Jurkat, Clone E6-1 (cell line): Measurements from ENCODE around the gene CYP4F8.
"Not testable (repeated sequence)": the region's sequence is repeated elsewhere in the genome, so short reads cannot be mapped to it uniquely, and the experiment has no call there.

Source experiments
- DNase-seq: peaks from one replicate; pipeline ENCODE4 v3.0.0-alpha.2; 2011; ENCODE audit warnings: low read depth, low spot score
- H3K4me3 ChIP-seq: 2 replicates; pipeline ENCODE4 v1.5.1; 2011; ENCODE audit warnings: mild to moderate bottlenecking, low read length, control low read depth, moderate library complexity

The CYP4F8 gene

GRCh38 chr19:15640904-15641597 lies 26.0 kb downstream of the CYP4F8 start:
- no peak overlapping the region for H3K4me3 ChIP-seq
- DNase-seq: no peak

GRCh38 chr19:15641901-15642491 lies 27.0 kb downstream of the CYP4F8 start:
- no peak for DNase-seq
- H3K4me3 ChIP-seq: no peak overlapping the region

GRCh38 chr19:15642807-15643206 lies 27.8 kb downstream of the CYP4F8 start:
- DNase-seq: no peak
- H3K4me3 ChIP-seq: no peak overlapping the region

- DNase-seq: no peak
- H3K4me3 ChIP-seq: no peak overlapping the region
These were observed 28.4 kb downstream of the CYP4F8 start for GRCh38 chr19:15643387-15643786.

- H3K4me3 ChIP-seq: no peak overlapping the region
- no peak for DNase-seq
These were observed 29.2 kb downstream of the CYP4F8 start for GRCh38 chr19:15644066-15644741.

GRCh38 chr19:15644816-15645215 lies 29.8 kb downstream of the CYP4F8 start:
- H3K4me3 ChIP-seq: no peak overlapping the region
- no peak for DNase-seq

- no peak overlapping the region for H3K4me3 ChIP-seq
- no peak for DNase-seq
These were observed 34.5 kb downstream of the CYP4F8 start for GRCh38 chr19:15649526-15649925.

GRCh38 chr19:15650123-15650522 lies 35.1 kb downstream of the CYP4F8 start:
- not testable (repeated sequence) for DNase-seq, H3K4me3 ChIP-seq

- no peak overlapping the region for H3K4me3 ChIP-seq
- DNase-seq: no peak
These were observed 36.8 kb downstream of the CYP4F8 start for GRCh38 chr19:15651791-15652190.

- no peak overlapping the region for H3K4me3 ChIP-seq
- no peak for DNase-seq
These were observed 37.7 kb downstream of the CYP4F8 start for GRCh38 chr19:15652559-15653278.

- no peak for DNase-seq
These were observed 41.4 kb downstream of the CYP4F8 start for GRCh38 chr19:15656467-15656866.

GRCh38 chr19:15663247-15663646 lies 48.2 kb downstream of the CYP4F8 start:
- no peak overlapping the region for H3K4me3 ChIP-seq
- DNase-seq: no peak

More at GRCh38 chr19:15656467-15656866, 41.4 kb downstream of the CYP4F8 start:
- H3K4me3 ChIP-seq: no peak overlapping the region

- no peak for DNase-seq
- H3K4me3 ChIP-seq: no peak overlapping the region
These were observed 51.2 kb downstream of the CYP4F8 start for GRCh38 chr19:15666186-15666585.

GRCh38 chr19:15666883-15667282 lies 51.9 kb downstream of the CYP4F8 start:
- no peak for DNase-seq
- no peak overlapping the region for H3K4me3 ChIP-seq

GRCh38 chr19:15669440-15669839 lies 54.4 kb downstream of the CYP4F8 start:
- no peak overlapping the region for H3K4me3 ChIP-seq
- no peak for DNase-seq

- H3K4me3 ChIP-seq: no peak overlapping the region
- DNase-seq: no peak
These were observed 54.9 kb downstream of the CYP4F8 start for GRCh38 chr19:15669891-15670290.

- H3K4me3 ChIP-seq: no peak overlapping the region
- DNase-seq: no peak
These were observed 56.3 kb downstream of the CYP4F8 start for GRCh38 chr19:15671237-15671821.

- no peak for DNase-seq
- H3K4me3 ChIP-seq: no peak overlapping the region
These were observed 57.0 kb downstream of the CYP4F8 start for GRCh38 chr19:15671891-15672579.

- DNase-seq: peak; percentile 24
- no peak within 1 kb of the TSS for H3K4me3 ChIP-seq
These were observed 57.7 kb downstream of the CYP4F8 start, which contains the start of gene CYP4F12 for GRCh38 chr19:15672580-15673175. Gene CYP4F12, plus strand, starts transcription at chr19:15673087. Its CDS starts 443 bp downstream, at chr19:15673530.
